Breast epithelium (tissue), 3 donors: ENCODE measurements around the gene ZNF865.

Source experiments
- POLR2A ChIP-seq: fragments of 450-650 bp; IDR thresholded peaks from one replicate; pipeline ENCODE4 v1.6.1; 2016; ENCODE audit warnings: antibody characterized with exemption, mild to moderate bottlenecking, moderate library complexity
- POLR2AphosphoS5 ChIP-seq, 3 donors: sonication (generic); formaldehyde crosslinking; IDR thresholded peaks; one replicate each; pipeline ENCODE4 v1.6.1; 2017; ENCODE audit warnings: antibody characterized with exemption in 3 of 3

DNA sequence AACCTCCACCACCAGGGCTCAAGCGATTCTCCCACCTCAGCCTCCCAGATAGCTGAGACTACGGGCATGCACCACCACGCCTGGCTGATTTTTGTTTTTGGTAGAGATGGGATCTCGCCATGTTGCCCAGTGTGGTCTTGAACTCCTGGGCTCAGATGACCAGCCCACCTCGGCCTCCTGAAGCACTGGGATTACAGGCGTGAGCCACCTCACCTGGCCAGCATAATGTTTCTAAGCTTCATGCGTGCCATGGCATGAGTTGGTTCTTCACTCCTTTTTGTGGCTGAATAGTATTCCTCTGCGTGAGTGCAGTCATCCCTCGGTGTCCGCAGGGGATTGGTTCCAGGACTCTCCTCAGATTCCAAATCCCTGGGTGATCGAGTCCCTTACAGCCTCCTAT, 20.6 kb upstream of the ZNF865 start:
- TF ChIP-seq POLR2A: no peak
- no peak for TF ChIP-seq POLR2AphosphoS5 (IDR thresholded peaks at IDR 0.05)
